Measurements from ENCODE around the gene CRYAB.

Gene CRYAB

GRCh38 chr11:111878849-111879636 lies 32.5 kb downstream of the CRYAB start, which contains the start of the genes CFAP68 and FDXACB1:
Gene CFAP68 (plus strand): TSS chr11:111879541. CDS start chr11:111879561, 20 bp downstream.
Gene FDXACB1 (minus strand): TSS chr11:111879165. CDS start chr11:111879132, 33 bp downstream.
- Histone ChIP-seq H3K9ac (ENCODE audit: low read length) (peak within 1 kb of the TSS; percentile 42), H2BK12ac (ENCODE audit: low read length) (no peak within 1 kb of the TSS), H3K9me3 (ENCODE audit: insufficient read depth, low read depth, low read length) (no peaks in the 10 kb centered on the region), H3K36me3 (ENCODE audit: control insufficient read depth in 1 of 2, insufficient read depth in 2 of 2, low read length in 2 of 2) (no peaks in the 10 kb centered on the region), H3K79me1 (ENCODE audit: low read length) (peaks cover 6% of the 10 kb centered on the region), H3K27me3 (ENCODE audit: insufficient read depth, low read length) (no peaks in the 10 kb centered on the region), H3K14ac (ENCODE audit: low read length) (peak within 1 kb of the TSS; percentile 58), H4K12ac (ENCODE audit: low read depth, low read length) (peak within 1 kb of the TSS; percentile 72), H4K8ac (ENCODE audit: low read depth, low read length) (peak within 1 kb of the TSS; percentile 86), H3K23ac (ENCODE audit: low read length) (no peak within 1 kb of the TSS), H2AFZ (ENCODE audit: insufficient read depth, low read length, poor library complexity) (peak within 1 kb of the TSS; percentile 84), H3K4me2 (ENCODE audit: low read length) (peak within 1 kb of the TSS; percentile 87), H2BK120ac (ENCODE audit: insufficient read depth, low read length, poor library complexity) (peak within 1 kb of the TSS; percentile 65), H3K27ac (ENCODE audit: low read depth, low read length) (peak within 1 kb of the TSS; percentile 87), H3K18ac (ENCODE audit: low read length) (peak within 1 kb of the TSS; percentile 76), H3K4ac (ENCODE audit: low read depth, low read length) (peak within 1 kb of the TSS; percentile 28), H3K4me3 (ENCODE audit: low read depth, low read length) (peak within 1 kb of the TSS; percentile 71), H4K91ac (ENCODE audit: low read depth, low read length) (peak within 1 kb of the TSS; percentile 82), H2BK5ac (ENCODE audit: low read depth, low read length, poor library complexity) (peak within 1 kb of the TSS; percentile 74), H3K79me2 (ENCODE audit: control insufficient read depth, insufficient read depth, low read length, poor library complexity) (no peaks in the 10 kb centered on the region), H3K4me1 (ENCODE audit: control insufficient read depth in 1 of 2, insufficient read depth in 2 of 2, low read length in 2 of 2) (peaks cover 3 to 4% of the 10 kb centered on the region in 2 experiments), H2AK5ac (ENCODE audit: low read length) (peak within 1 kb of the TSS; percentile 20)
- WGBS (ENCODE audit: extremely low coverage, insufficient coverage, insufficient read length): no CpG with 5 or more reads among the region's 55 CpGs
- DNase-seq: peak; percentile 98 to 99

- no peak overlapping the region for H2BK12ac ChIP-seq (ENCODE audit: low read length)
- no peaks in the 10 kb centered on the region for H3K27me3 ChIP-seq (ENCODE audit: insufficient read depth, low read length)
- H2AK5ac ChIP-seq (ENCODE audit: low read length): no peak overlapping the region
- H3K18ac ChIP-seq (ENCODE audit: low read length): peak overlapping the region; percentile 12
- H3K9me3 ChIP-seq (ENCODE audit: insufficient read depth, low read depth, low read length): no peaks in the 10 kb centered on the region
- peak overlapping the region; percentile 40 for H4K91ac ChIP-seq (ENCODE audit: low read depth, low read length)
- H2AFZ ChIP-seq (ENCODE audit: insufficient read depth, low read length, poor library complexity): peak overlapping the region; percentile 84
- H4K12ac ChIP-seq (ENCODE audit: low read depth, low read length): peak overlapping the region; percentile 14
- peaks cover 6% of the 10 kb centered on the region for H3K79me1 ChIP-seq (ENCODE audit: low read length)
- peak; percentile 36 to 57 for DNase-seq
- peak overlapping the region; percentile 87 for H3K4me2 ChIP-seq (ENCODE audit: low read length)
- peak overlapping the region; percentile 25 for H3K14ac ChIP-seq (ENCODE audit: low read length)
- WGBS (ENCODE audit: extremely low coverage, insufficient coverage, insufficient read length): no CpG with 5 or more reads among the region's 13 CpGs
- H3K79me2 ChIP-seq (ENCODE audit: control insufficient read depth, insufficient read depth, low read length, poor library complexity): no peaks in the 10 kb centered on the region
- H3K9ac ChIP-seq (ENCODE audit: low read length): peak overlapping the region; percentile 42
- H3K4me3 ChIP-seq (ENCODE audit: low read depth, low read length): peak overlapping the region; percentile 71
- peaks cover 3 to 4% of the 10 kb centered on the region in 2 experiments for H3K4me1 ChIP-seq (ENCODE audit: control insufficient read depth in 1 of 2, insufficient read depth in 2 of 2, low read length in 2 of 2)
- H3K23ac ChIP-seq (ENCODE audit: low read length): no peak overlapping the region
- H2BK5ac ChIP-seq (ENCODE audit: low read depth, low read length, poor library complexity): no peak overlapping the region
- no peak overlapping the region for H3K4ac ChIP-seq (ENCODE audit: low read depth, low read length)
- peak overlapping the region; percentile 37 for H3K27ac ChIP-seq (ENCODE audit: low read depth, low read length)
- H3K36me3 ChIP-seq (ENCODE audit: control insufficient read depth in 1 of 2, insufficient read depth in 2 of 2, low read length in 2 of 2): no peaks in the 10 kb centered on the region
- peak overlapping the region; percentile 36 for H4K8ac ChIP-seq (ENCODE audit: low read depth, low read length)
- H2BK120ac ChIP-seq (ENCODE audit: insufficient read depth, low read length, poor library complexity): peak overlapping the region; percentile 10
These were observed 33.2 kb downstream of the CRYAB start for GRCh38 chr11:111878385-111878848.

GRCh38 chr11:111871693-111872161 lies 39.8 kb downstream of the CRYAB start:
- Histone ChIP-seq H4K8ac (ENCODE audit: low read depth, low read length) (peak overlapping the region; percentile 99), H3K18ac (ENCODE audit: low read length) (no peak overlapping the region), H3K79me1 (ENCODE audit: low read length) (peaks cover 8% of the 10 kb centered on the region), H3K4me2 (ENCODE audit: low read length) (peak overlapping the region; percentile 65), H2AFZ (ENCODE audit: insufficient read depth, low read length, poor library complexity) (peak overlapping the region; percentile 55), H2BK12ac (ENCODE audit: low read length) (no peak overlapping the region), H3K4me3 (ENCODE audit: low read depth, low read length) (peak overlapping the region; percentile 96), H2BK5ac (ENCODE audit: low read depth, low read length, poor library complexity) (no peak overlapping the region), H3K27ac (ENCODE audit: low read depth, low read length) (no peak overlapping the region), H3K4ac (ENCODE audit: low read depth, low read length) (no peak overlapping the region), H3K36me3 (ENCODE audit: control insufficient read depth in 1 of 2, insufficient read depth in 2 of 2, low read length in 2 of 2) (peaks cover 2 to 3% of the 10 kb centered on the region in 2 experiments), H3K23ac (ENCODE audit: low read length) (no peak overlapping the region), H2BK120ac (ENCODE audit: insufficient read depth, low read length, poor library complexity) (no peak overlapping the region), H3K9me3 (ENCODE audit: insufficient read depth, low read depth, low read length) (no peaks in the 10 kb centered on the region), H3K79me2 (ENCODE audit: control insufficient read depth, insufficient read depth, low read length, poor library complexity) (peaks cover 4% of the 10 kb centered on the region), H3K27me3 (ENCODE audit: insufficient read depth, low read length) (no peaks in the 10 kb centered on the region), H4K91ac (ENCODE audit: low read depth, low read length) (no peak overlapping the region), H3K4me1 (ENCODE audit: control insufficient read depth in 1 of 2, insufficient read depth in 2 of 2, low read length in 2 of 2) (no peaks in the 10 kb centered on the region), H2AK5ac (ENCODE audit: low read length) (no peak overlapping the region), H4K12ac (ENCODE audit: low read depth, low read length) (no peak overlapping the region), H3K9ac (ENCODE audit: low read length) (peak overlapping the region; percentile 70), H3K14ac (ENCODE audit: low read length) (no peak overlapping the region)
- WGBS (ENCODE audit: extremely low coverage, insufficient coverage, insufficient read length): no CpG with 5 or more reads among the region's 5 CpGs
- no peak for DNase-seq

GRCh38 chr11:111870886-111871692 lies 40.5 kb downstream of the CRYAB start, which contains the start of gene ALG9:
Gene ALG9 (minus strand): TSS chr11:111871581. CDS start chr11:111871482, 99 bp downstream.
- Histone ChIP-seq H3K4me3 (ENCODE audit: low read depth, low read length) (peak within 1 kb of the TSS; percentile 96), H4K91ac (ENCODE audit: low read depth, low read length) (peak within 1 kb of the TSS; percentile 99), H4K8ac (ENCODE audit: low read depth, low read length) (peak within 1 kb of the TSS; percentile 99), H3K18ac (ENCODE audit: low read length) (peak within 1 kb of the TSS; percentile 98), H3K14ac (ENCODE audit: low read length) (peak within 1 kb of the TSS; percentile 99), H3K27ac (ENCODE audit: low read depth, low read length) (peak within 1 kb of the TSS; percentile 84), H3K9me3 (ENCODE audit: insufficient read depth, low read depth, low read length) (no peaks in the 10 kb centered on the region), H3K27me3 (ENCODE audit: insufficient read depth, low read length) (no peaks in the 10 kb centered on the region), H3K4me1 (ENCODE audit: control insufficient read depth in 1 of 2, insufficient read depth in 2 of 2, low read length in 2 of 2) (no peaks in the 10 kb centered on the region), H3K23ac (ENCODE audit: low read length) (no peak within 1 kb of the TSS), H2BK12ac (ENCODE audit: low read length) (peak within 1 kb of the TSS; percentile 83), H3K36me3 (ENCODE audit: control insufficient read depth in 1 of 2, insufficient read depth in 2 of 2, low read length in 2 of 2) (peaks cover 3 to 5% of the 10 kb centered on the region in 2 experiments), H3K9ac (ENCODE audit: low read length) (peak within 1 kb of the TSS; percentile 70), H3K79me2 (ENCODE audit: control insufficient read depth, insufficient read depth, low read length, poor library complexity) (peaks cover 4% of the 10 kb centered on the region), H3K4ac (ENCODE audit: low read depth, low read length) (peak within 1 kb of the TSS; percentile 87), H3K4me2 (ENCODE audit: low read length) (peak within 1 kb of the TSS; percentile 65), H2BK5ac (ENCODE audit: low read depth, low read length, poor library complexity) (peak within 1 kb of the TSS; percentile 86), H4K12ac (ENCODE audit: low read depth, low read length) (peak within 1 kb of the TSS; percentile 95), H2AFZ (ENCODE audit: insufficient read depth, low read length, poor library complexity) (peak within 1 kb of the TSS; percentile 55), H2AK5ac (ENCODE audit: low read length) (no peak within 1 kb of the TSS), H3K79me1 (ENCODE audit: low read length) (peaks cover 8% of the 10 kb centered on the region), H2BK120ac (ENCODE audit: insufficient read depth, low read length, poor library complexity) (peak within 1 kb of the TSS; percentile 91)
- peak; percentile 50 to 87 for DNase-seq
- WGBS (ENCODE audit: extremely low coverage, insufficient coverage, insufficient read length): no CpG with 5 or more reads among the region's 51 CpGs

All from trophoblast cell (in vitro differentiated cells and primary cell).